ENCODE results near the gene GDF10.

Gene GDF10

DNA sequence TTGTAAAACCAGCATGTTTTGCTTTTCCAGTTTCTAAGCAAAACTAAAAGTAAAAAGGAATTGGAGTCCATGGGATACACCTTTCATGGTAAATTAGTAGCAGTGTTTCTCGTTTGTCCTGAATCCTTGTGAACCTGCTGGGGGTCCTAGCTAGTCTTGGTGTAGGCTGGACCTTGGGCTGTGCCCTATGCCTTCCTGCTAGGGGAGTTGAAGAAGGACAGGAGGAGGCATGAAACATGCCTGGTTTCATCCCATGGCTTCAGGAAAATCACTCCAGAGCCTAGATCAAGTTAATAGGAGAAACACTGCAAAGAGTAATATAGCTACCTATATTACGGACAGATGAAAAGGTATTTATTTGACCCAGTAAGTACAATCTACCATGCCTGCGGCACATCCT is 41.1 kb upstream of the GDF10 start:
- no peaks in the 10 kb centered on the region for H3K9me3 ChIP-seq (ENCODE audit: insufficient read depth, low read length, severe bottlenecking)
- no peak for TF ChIP-seq EZH2 (IDR thresholded peaks at IDR 0.05; ENCODE audit: borderline replicate concordance, low read depth, low read length, severe bottlenecking)
- TF ChIP-seq CTCF (IDR thresholded peaks at IDR 0.05; ENCODE audit: borderline replicate concordance, extremely low read depth, low read length, poor library complexity, severe bottlenecking): no peak
- H3K4me1 ChIP-seq (ENCODE audit: insufficient read depth, low read length): peaks cover 69% of the 10 kb centered on the region
- DNase-seq: no peak
- no peaks in the 10 kb centered on the region for H3K36me3 ChIP-seq (ENCODE audit: insufficient read depth, low read length)
- peak overlapping the region; percentile 48; the same call in 1 of the 2 replicates for H3K27ac ChIP-seq (ENCODE audit: low read length)
- no peaks in the 10 kb centered on the region for H3K27me3 ChIP-seq (ENCODE audit: insufficient read depth, low read length, poor library complexity)
- H4K20me1 ChIP-seq (ENCODE audit: insufficient read depth, low read length): no peaks in the 10 kb centered on the region
- H3K4me3 ChIP-seq (ENCODE audit: low read depth in 1 of 2, low read length in 2 of 2): no peak overlapping the region
- no peak overlapping the region for H2AFZ ChIP-seq (ENCODE audit: low read depth, low read length)
- H3K79me2 ChIP-seq (ENCODE audit: insufficient read depth, low read length): no peaks in the 10 kb centered on the region
- H3K4me2 ChIP-seq (ENCODE audit: insufficient read depth, low read length): no peak overlapping the region
- no peak overlapping the region for H3K9ac ChIP-seq (ENCODE audit: low read depth, low read length)
- ATAC-seq (ENCODE audit: insufficient read depth, low read depth): no peak

DNA sequence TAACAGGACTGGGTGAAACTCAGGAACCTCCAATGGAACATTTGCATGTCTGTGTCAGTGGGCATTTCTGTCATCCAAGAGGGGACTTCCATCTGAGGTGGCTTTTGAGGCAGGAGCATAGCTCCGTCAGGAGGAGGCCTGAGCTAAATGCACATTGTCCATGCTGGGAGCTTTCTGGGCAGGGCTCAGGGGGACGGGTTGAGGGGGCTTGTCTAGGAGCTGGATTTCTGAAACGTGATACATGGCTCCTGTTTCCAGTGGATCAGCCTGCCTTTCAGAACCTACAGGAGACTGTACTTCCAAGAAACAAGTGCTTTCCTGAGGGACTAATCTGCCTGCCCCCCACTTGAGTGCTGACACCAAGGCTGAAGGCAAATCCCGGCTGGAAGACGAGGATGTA is 40.5 kb upstream of the GDF10 start:
- no peak overlapping the region for H3K9ac ChIP-seq (ENCODE audit: low read depth, low read length)
- H3K36me3 ChIP-seq (ENCODE audit: insufficient read depth, low read length): no peaks in the 10 kb centered on the region
- TF ChIP-seq CTCF (IDR thresholded peaks at IDR 0.05; ENCODE audit: borderline replicate concordance, extremely low read depth, low read length, poor library complexity, severe bottlenecking) (no peak), EZH2 (IDR thresholded peaks at IDR 0.05; ENCODE audit: borderline replicate concordance, low read depth, low read length, severe bottlenecking) (no peak)
- H3K4me3 ChIP-seq (ENCODE audit: low read depth in 1 of 2, low read length in 2 of 2): no peak overlapping the region
- no peak overlapping the region for H3K4me2 ChIP-seq (ENCODE audit: insufficient read depth, low read length)
- no peak overlapping the region for H2AFZ ChIP-seq (ENCODE audit: low read depth, low read length)
- ATAC-seq (ENCODE audit: insufficient read depth, low read depth): no peak
- no peaks in the 10 kb centered on the region for H3K9me3 ChIP-seq (ENCODE audit: insufficient read depth, low read length, severe bottlenecking)
- H3K27me3 ChIP-seq (ENCODE audit: insufficient read depth, low read length, poor library complexity): no peaks in the 10 kb centered on the region
- peaks cover 69% of the 10 kb centered on the region for H3K4me1 ChIP-seq (ENCODE audit: insufficient read depth, low read length)
- peak overlapping the region; percentile 15; the same call in 1 of the 2 replicates for H3K27ac ChIP-seq (ENCODE audit: low read length)
- no peak for DNase-seq
- H4K20me1 ChIP-seq (ENCODE audit: insufficient read depth, low read length): no peaks in the 10 kb centered on the region
- no peaks in the 10 kb centered on the region for H3K79me2 ChIP-seq (ENCODE audit: insufficient read depth, low read length)

GRCh38 chr10:47260505-47261111 is 39.4 kb upstream of the GDF10 start:
- Histone ChIP-seq H4K20me1 (ENCODE audit: insufficient read depth, low read length) (no peaks in the 10 kb centered on the region), H3K27ac (ENCODE audit: low read length) (peak overlapping the region; percentile 84), H3K4me2 (ENCODE audit: insufficient read depth, low read length) (no peak overlapping the region; the same call in 1 of the 2 replicates), H3K4me1 (ENCODE audit: insufficient read depth, low read length) (peaks cover 76% of the 10 kb centered on the region), H3K36me3 (ENCODE audit: insufficient read depth, low read length) (no peaks in the 10 kb centered on the region), H3K4me3 (ENCODE audit: low read depth in 1 of 2, low read length in 2 of 2) (no peak overlapping the region), H3K27me3 (ENCODE audit: insufficient read depth, low read length, poor library complexity) (no peaks in the 10 kb centered on the region), H3K9me3 (ENCODE audit: insufficient read depth, low read length, severe bottlenecking) (no peaks in the 10 kb centered on the region), H3K9ac (ENCODE audit: low read depth, low read length) (peak overlapping the region; percentile 27), H3K79me2 (ENCODE audit: insufficient read depth, low read length) (no peaks in the 10 kb centered on the region), H2AFZ (ENCODE audit: low read depth, low read length) (peak overlapping the region; percentile 74)
- ATAC-seq (ENCODE audit: insufficient read depth, low read depth) (no peak), DNase-seq (no peak)
- TF ChIP-seq CTCF (IDR thresholded peaks at IDR 0.05; ENCODE audit: borderline replicate concordance, extremely low read depth, low read length, poor library complexity, severe bottlenecking) (peak; percentile 45), EZH2 (IDR thresholded peaks at IDR 0.05; ENCODE audit: borderline replicate concordance, low read depth, low read length, severe bottlenecking) (no peak)

Data from DND-41 (cell line).